ENCODE data around the gene RFX3. TPM values are rescaled to one million over a fixed set of nuclear protein-coding genes. Genes with fewer than 3 reads are reported as not detected.

The RFX3 gene
- total RNA-seq, 1 donor = 1.4 TPM

- Histone ChIP-seq H3K4me2 (ENCODE audit: insufficient read depth, low read length) (no peak overlapping the region), H3K4me1 (ENCODE audit: insufficient read depth, low read length) (no peaks in the 10 kb centered on the region), H4K20me1 (ENCODE audit: insufficient read depth, low read length) (no peaks in the 10 kb centered on the region), H3K9me3 (ENCODE audit: low read depth, low read length) (no peaks in the 10 kb centered on the region), H2AFZ (ENCODE audit: low read length) (no peak overlapping the region), H3K27me3 (ENCODE audit: insufficient read depth, low read length) (no peaks in the 10 kb centered on the region), H3K36me3 (ENCODE audit: insufficient read depth, low read length) (no peaks in the 10 kb centered on the region), H3K4me3 (ENCODE audit: insufficient read depth, low read length) (no peak overlapping the region), H3K27ac (ENCODE audit: low read depth, low read length) (no peak overlapping the region), H3K79me2 (ENCODE audit: insufficient read depth, low read length) (no peaks in the 10 kb centered on the region)
- no peak for TF ChIP-seq CTCF (IDR thresholded peaks at IDR 0.05; ENCODE audit: extremely low read depth, low read depth, low read length)
- no peak for DNase-seq (ENCODE audit: insufficient read length, low spot score, missing footprints)
Measured at GRCh38 chr9:3434594-3434993, 91.2 kb downstream of the RFX3 start.

GRCh38 chr9:3433754-3434153 lies 92.0 kb downstream of the RFX3 start:
- H3K27me3 ChIP-seq (ENCODE audit: insufficient read depth, low read length) = no peaks in the 10 kb centered on the region
- H2AFZ ChIP-seq (ENCODE audit: low read length) = no peak overlapping the region
- H4K20me1 ChIP-seq (ENCODE audit: insufficient read depth, low read length) = no peaks in the 10 kb centered on the region
- no peak overlapping the region for H3K27ac ChIP-seq (ENCODE audit: low read depth, low read length)
- H3K4me2 ChIP-seq (ENCODE audit: insufficient read depth, low read length) = no peak overlapping the region
- no peak for DNase-seq (ENCODE audit: insufficient read length, low spot score, missing footprints)
- H3K36me3 ChIP-seq (ENCODE audit: insufficient read depth, low read length) = no peaks in the 10 kb centered on the region
- H3K9me3 ChIP-seq (ENCODE audit: low read depth, low read length) = no peaks in the 10 kb centered on the region
- no peaks in the 10 kb centered on the region for H3K4me1 ChIP-seq (ENCODE audit: insufficient read depth, low read length)
- H3K79me2 ChIP-seq (ENCODE audit: insufficient read depth, low read length) = no peaks in the 10 kb centered on the region
- no peak for TF ChIP-seq CTCF (IDR thresholded peaks at IDR 0.05; ENCODE audit: extremely low read depth, low read depth, low read length)
- H3K4me3 ChIP-seq (ENCODE audit: insufficient read depth, low read length) = no peak overlapping the region

GRCh38 chr9:3433066-3433465 lies 92.7 kb downstream of the RFX3 start:
- no peaks in the 10 kb centered on the region for H3K79me2 ChIP-seq (ENCODE audit: insufficient read depth, low read length)
- no peaks in the 10 kb centered on the region for H3K36me3 ChIP-seq (ENCODE audit: insufficient read depth, low read length)
- no peaks in the 10 kb centered on the region for H3K9me3 ChIP-seq (ENCODE audit: low read depth, low read length)
- H3K27me3 ChIP-seq (ENCODE audit: insufficient read depth, low read length) = no peaks in the 10 kb centered on the region
- DNase-seq (ENCODE audit: insufficient read length, low spot score, missing footprints) = no peak
- H3K4me3 ChIP-seq (ENCODE audit: insufficient read depth, low read length) = no peak overlapping the region
- no peaks in the 10 kb centered on the region for H3K4me1 ChIP-seq (ENCODE audit: insufficient read depth, low read length)
- no peak overlapping the region for H3K4me2 ChIP-seq (ENCODE audit: insufficient read depth, low read length)
- no peak for TF ChIP-seq CTCF (IDR thresholded peaks at IDR 0.05; ENCODE audit: extremely low read depth, low read depth, low read length)
- H3K27ac ChIP-seq (ENCODE audit: low read depth, low read length) = no peak overlapping the region
- no peak overlapping the region for H2AFZ ChIP-seq (ENCODE audit: low read length)
- no peaks in the 10 kb centered on the region for H4K20me1 ChIP-seq (ENCODE audit: insufficient read depth, low read length)

- Histone ChIP-seq H3K27ac (ENCODE audit: low read depth, low read length) (no peak overlapping the region), H3K9me3 (ENCODE audit: low read depth, low read length) (no peaks in the 10 kb centered on the region), H3K4me1 (ENCODE audit: insufficient read depth, low read length) (no peaks in the 10 kb centered on the region), H3K4me2 (ENCODE audit: insufficient read depth, low read length) (no peak overlapping the region), H3K4me3 (ENCODE audit: insufficient read depth, low read length) (no peak overlapping the region), H2AFZ (ENCODE audit: low read length) (no peak overlapping the region), H4K20me1 (ENCODE audit: insufficient read depth, low read length) (no peaks in the 10 kb centered on the region), H3K79me2 (ENCODE audit: insufficient read depth, low read length) (no peaks in the 10 kb centered on the region), H3K27me3 (ENCODE audit: insufficient read depth, low read length) (no peaks in the 10 kb centered on the region), H3K36me3 (ENCODE audit: insufficient read depth, low read length) (no peaks in the 10 kb centered on the region)
- no peak for DNase-seq (ENCODE audit: insufficient read length, low spot score, missing footprints)
- TF ChIP-seq CTCF (IDR thresholded peaks at IDR 0.05; ENCODE audit: extremely low read depth, low read depth, low read length) = no peak
Measured at GRCh38 chr9:3431890-3432289, 93.9 kb downstream of the RFX3 start.

Measured in osteoblast (primary cell).